Nephron (organoid): ENCODE results near the gene FTCD.
"Not testable (repeated sequence)": the region's sequence is repeated elsewhere in the genome, so short reads cannot be mapped to it uniquely, and the experiment has no call there.

Experiments
- H3K27ac Mint-ChIP-seq, 3 experiments: 2 replicates each; pipeline ENCODE4 v1.8.0; 2020; ENCODE audit warnings: mixed read lengths in 3 of 3, mild to moderate bottlenecking in 2 of 3, moderate library complexity in 1 of 3
- H3K27me3 Mint-ChIP-seq: 2 replicates; pipeline ENCODE4 v1.8.0; 2021; ENCODE audit warnings: low read depth, mild to moderate bottlenecking, moderate library complexity, mixed read lengths
- H3K36me3 Mint-ChIP-seq: 2 replicates; pipeline ENCODE4 v1.8.0; 2020; ENCODE audit warnings: low read depth, mixed read lengths
- H3K4me1 Mint-ChIP-seq: 2 replicates; pipeline ENCODE4 v1.8.0; 2020; ENCODE audit warnings: mixed read lengths
- H3K4me3 Mint-ChIP-seq, 3 experiments: 2 replicates each; pipeline ENCODE4 v1.8.0; 2020; ENCODE audit warnings: mild to moderate bottlenecking in 3 of 3, mixed read lengths in 3 of 3, moderate library complexity in 2 of 3
- H3K9me3 Mint-ChIP-seq: 2 replicates; pipeline ENCODE4 v1.8.0; 2020; ENCODE audit warnings: mixed read lengths
- TF ChIP-seq, protein P1 (sequence below), 3 experiments: fragments of 200-600 bp; sonication (generic); IDR thresholded peaks; one replicate each; pipeline ENCODE4 v1.5.0; 2021; ENCODE audit warnings: antibody characterized with exemption in 3 of 3; ENCODE audit not compliant: unreplicated experiment in 3 of 3

The FTCD gene

DNA sequence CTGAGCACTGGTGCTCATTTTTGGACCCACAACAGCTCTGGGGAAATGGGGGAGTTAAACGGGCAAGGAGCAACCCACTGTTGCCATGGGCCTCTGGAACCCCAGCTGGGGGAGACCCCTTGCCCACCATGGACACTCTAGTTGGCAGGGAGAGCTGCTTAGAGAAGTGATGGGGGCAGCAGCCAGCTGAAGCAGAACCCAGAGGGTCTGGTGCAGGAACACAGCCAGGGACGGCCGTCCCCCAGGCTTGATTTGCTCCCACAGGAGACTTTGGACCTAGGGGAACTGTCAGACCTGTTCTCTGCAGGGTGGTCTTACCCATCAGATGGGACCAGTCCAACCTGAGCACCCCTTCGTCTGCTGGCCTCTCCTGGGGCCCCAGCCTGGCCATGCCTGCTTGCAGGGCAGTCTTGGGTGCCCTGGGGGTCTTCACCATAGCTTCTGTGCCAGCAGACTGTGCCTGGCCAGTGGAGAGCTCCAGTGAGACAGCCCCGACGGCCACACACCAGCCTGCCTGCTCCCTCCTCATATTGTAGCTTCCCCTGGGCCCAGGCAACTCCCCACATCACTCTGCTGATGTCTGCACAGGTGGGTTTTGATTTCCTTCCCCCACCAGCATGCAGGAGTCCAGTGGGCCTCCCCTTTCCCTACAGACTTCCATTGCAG lies 17.6 kb upstream of the FTCD start:
- TF ChIP-seq, protein P1, sequence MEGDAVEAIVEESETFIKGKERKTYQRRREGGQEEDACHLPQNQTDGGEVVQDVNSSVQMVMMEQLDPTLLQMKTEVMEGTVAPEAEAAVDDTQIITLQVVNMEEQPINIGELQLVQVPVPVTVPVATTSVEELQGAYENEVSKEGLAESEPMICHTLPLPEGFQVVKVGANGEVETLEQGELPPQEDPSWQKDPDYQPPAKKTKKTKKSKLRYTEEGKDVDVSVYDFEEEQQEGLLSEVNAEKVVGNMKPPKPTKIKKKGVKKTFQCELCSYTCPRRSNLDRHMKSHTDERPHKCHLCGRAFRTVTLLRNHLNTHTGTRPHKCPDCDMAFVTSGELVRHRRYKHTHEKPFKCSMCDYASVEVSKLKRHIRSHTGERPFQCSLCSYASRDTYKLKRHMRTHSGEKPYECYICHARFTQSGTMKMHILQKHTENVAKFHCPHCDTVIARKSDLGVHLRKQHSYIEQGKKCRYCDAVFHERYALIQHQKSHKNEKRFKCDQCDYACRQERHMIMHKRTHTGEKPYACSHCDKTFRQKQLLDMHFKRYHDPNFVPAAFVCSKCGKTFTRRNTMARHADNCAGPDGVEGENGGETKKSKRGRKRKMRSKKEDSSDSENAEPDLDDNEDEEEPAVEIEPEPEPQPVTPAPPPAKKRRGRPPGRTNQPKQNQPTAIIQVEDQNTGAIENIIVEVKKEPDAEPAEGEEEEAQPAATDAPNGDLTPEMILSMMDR (IDR thresholded peaks at IDR 0.05; ENCODE audit: unreplicated experiment in 3 of 3), result no peak
- H3K4me1 Mint-ChIP-seq, result no peaks in the 10 kb centered on the region
- peaks cover 54% of the 10 kb centered on the region for H3K36me3 Mint-ChIP-seq
- H3K9me3 Mint-ChIP-seq, result peaks cover 49% of the 10 kb centered on the region
- no peak overlapping the region for H3K27ac Mint-ChIP-seq
- H3K27me3 Mint-ChIP-seq, result no peaks in the 10 kb centered on the region
- H3K4me3 Mint-ChIP-seq, result no peak overlapping the region

DNA sequence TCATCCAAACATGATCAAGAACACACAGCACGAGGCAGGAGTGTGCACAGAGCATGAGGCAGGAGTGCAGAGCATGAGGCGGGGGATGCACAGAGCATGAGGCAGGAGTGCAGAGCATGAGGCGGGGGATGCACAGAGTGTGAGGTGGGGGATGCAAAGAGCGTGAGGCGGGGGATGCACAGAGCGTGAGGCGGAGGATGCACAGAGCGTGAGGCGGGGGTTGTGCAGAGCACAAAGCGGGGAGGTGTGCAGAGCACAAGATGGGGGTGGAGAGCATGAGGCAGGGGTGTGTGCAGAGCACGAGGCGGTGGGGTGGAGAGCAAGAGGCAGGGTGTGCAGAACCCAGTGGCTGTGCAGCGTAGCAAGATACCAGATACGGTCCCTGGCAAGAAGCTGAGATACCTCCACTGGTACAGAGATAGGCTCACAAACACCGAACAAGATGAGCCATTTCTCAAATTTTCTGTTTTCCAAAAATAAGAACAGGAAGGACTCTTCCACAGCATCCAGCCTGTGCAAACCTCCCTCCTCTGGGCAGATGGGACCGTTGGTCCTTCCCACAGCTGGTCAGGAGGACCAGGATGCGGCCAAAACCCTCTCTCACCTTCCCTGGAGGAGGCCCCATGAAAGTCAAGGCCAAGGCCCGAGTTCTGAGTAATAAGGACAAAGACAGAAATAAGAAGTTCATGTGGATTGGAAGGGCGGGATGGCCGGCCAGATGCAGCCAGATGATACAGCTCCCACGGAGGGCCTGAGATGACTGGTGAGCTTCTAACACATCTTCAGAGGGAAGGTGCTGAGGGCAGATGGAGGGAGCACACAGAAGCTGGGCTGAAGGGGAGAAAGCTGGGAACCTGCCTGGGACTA lies 16.9 kb upstream of the FTCD start:
- Mint-ChIP-seq H3K27me3 (no peaks in the 10 kb centered on the region), H3K27ac (no peak overlapping the region), H3K4me3 (no peak overlapping the region), H3K9me3 (peaks cover 44% of the 10 kb centered on the region), H3K36me3 (peaks cover 51% of the 10 kb centered on the region), H3K4me1 (no peaks in the 10 kb centered on the region)
- TF ChIP-seq, protein P1 (IDR thresholded peaks at IDR 0.05; ENCODE audit: unreplicated experiment in 3 of 3), result no peak

DNA sequence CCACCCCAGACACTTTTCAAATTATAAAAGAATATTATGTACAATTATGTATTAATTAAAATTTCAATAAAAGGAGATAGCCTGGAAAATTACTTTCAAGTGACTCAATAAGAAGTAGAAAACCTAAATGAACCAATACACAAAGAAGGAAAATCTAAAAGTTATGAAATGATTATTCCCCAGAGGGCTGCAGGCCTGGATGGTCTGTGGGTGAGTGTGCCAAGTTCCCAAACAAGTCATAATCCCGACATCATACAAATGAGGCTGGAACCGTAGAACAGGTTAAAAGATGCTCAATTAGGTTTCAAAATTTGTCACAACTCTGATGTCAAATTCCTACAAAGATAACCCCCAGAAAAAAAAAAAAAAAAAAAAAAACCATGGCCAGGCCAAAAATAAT lies 16.2 kb upstream of the FTCD start:
- Mint-ChIP-seq H3K27ac (no peak overlapping the region), H3K27me3 (no peaks in the 10 kb centered on the region), H3K36me3 (peaks cover 49% of the 10 kb centered on the region), H3K4me3 (no peak overlapping the region), H3K9me3 (peaks cover 37% of the 10 kb centered on the region), H3K4me1 (no peaks in the 10 kb centered on the region)
- TF ChIP-seq, protein P1 (IDR thresholded peaks at IDR 0.05; ENCODE audit: unreplicated experiment in 3 of 3), result no peak

DNA sequence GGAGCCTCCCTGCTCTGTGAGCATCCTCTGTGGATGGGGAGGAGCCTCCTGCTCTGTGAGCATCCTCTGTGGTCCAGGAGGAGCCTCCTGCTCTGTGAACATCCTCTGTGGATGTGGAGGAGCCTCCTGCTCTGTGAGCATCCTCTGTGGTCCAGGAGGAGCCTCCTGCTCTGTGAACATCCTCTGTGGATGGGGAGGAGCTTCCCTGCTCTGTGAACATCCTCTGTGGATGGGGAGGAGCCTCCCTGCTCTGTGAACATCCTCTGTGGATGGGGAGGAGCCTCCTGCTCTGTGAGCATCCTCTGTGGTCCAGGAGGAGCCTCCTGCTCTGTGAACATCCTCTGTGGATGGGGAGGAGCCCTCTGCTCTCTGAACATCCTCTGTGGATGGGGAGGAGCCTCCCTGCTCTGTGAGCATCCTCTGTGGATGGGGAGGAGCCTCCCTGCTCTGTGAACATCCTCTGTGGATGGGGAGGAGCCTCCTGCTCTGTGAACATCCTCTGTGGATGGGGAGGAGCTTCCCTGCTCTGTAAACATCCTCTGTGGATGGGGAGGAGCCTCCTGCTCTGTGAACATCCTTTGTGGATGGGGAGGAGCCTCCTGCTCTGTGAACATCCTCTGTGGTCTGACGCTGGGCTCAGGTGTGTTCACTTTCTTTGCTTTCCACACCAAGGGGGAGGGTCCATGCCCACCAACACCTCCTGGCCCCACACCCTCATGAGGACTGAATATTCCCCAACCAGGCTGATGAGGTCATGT lies 15.2 kb upstream of the FTCD start:
- not testable (repeated sequence) for H3K4me3 Mint-ChIP-seq, H3K27ac Mint-ChIP-seq, H3K4me1 Mint-ChIP-seq, H3K27me3 Mint-ChIP-seq
- H3K36me3 Mint-ChIP-seq, result peaks cover 46% of the 10 kb centered on the region
- peaks cover 27% of the 10 kb centered on the region for H3K9me3 Mint-ChIP-seq

DNA sequence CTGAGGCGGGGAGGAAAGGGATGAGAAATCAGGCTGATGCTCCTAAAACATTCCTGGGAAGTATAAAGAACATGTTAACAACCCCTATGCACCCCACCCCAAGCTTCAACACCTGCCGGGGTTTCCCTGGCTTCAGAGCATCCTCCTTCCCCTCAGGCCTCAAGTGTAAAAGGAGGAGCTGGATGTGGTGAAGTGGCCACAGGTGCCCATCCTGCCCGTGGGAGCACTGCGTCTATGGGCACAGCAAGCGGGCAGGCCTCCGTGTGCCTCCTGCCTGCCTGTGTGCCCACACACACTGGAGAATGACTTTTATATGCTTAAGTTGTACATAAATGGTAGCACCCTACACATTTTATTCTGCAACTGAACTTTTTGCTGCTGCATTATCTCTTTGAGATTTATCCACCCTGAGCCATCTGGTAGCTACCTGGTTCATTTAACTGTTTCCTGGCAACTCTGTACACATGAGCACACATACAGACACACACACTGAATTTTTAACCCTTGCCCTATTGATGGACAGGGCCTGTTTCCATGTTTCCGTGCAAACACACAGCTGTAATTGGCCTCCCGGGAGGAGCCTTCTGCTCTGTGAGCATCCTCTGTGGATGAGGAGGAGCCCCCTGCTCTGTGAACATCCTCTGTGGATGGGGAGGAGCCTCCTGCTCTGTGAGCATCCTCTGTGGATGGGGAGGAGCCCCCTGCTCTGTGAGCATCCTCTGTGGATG lies 13.4 kb upstream of the FTCD start:
- peaks cover 13% of the 10 kb centered on the region for H3K9me3 Mint-ChIP-seq
- H3K27me3 Mint-ChIP-seq, result no peaks in the 10 kb centered on the region
- no peaks in the 10 kb centered on the region for H3K4me1 Mint-ChIP-seq
- peaks cover 47% of the 10 kb centered on the region for H3K36me3 Mint-ChIP-seq
- TF ChIP-seq, protein P1 (IDR thresholded peaks at IDR 0.05; ENCODE audit: unreplicated experiment in 3 of 3), result no peak
- H3K4me3 Mint-ChIP-seq, result no peak overlapping the region
- no peak overlapping the region for H3K27ac Mint-ChIP-seq

DNA sequence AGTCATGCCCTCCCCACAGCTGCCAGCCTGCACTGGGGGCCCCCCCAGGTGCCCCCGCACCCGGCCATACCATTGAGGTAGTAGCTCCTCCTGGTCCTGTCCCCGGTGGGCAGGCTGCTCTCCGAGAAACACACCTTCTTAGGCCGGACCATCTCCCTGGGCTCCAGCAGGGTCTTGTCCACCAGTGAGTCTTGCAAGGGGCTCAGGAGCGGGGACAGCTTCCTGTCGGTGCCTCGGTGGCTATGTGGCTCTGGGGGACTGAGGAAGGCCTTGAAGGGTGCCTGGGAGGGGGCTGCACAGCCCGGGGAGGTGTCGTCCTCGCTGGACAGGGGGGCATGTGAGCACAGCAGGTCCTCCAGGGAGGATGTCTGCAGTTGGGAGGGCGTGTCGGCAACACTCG lies 12.9 kb upstream of the FTCD start:
- H3K9me3 Mint-ChIP-seq, result peaks cover 8% of the 10 kb centered on the region
- H3K4me3 Mint-ChIP-seq, result no peak overlapping the region
- TF ChIP-seq, protein P1 (IDR thresholded peaks at IDR 0.05; ENCODE audit: unreplicated experiment in 3 of 3), result no peak
- H3K4me1 Mint-ChIP-seq, result peaks cover 3% of the 10 kb centered on the region
- H3K27ac Mint-ChIP-seq, result no peak overlapping the region
- H3K27me3 Mint-ChIP-seq, result no peaks in the 10 kb centered on the region
- H3K36me3 Mint-ChIP-seq, result peaks cover 46% of the 10 kb centered on the region
